H1 (cell line): Measurements from ENCODE around the gene ZNF14. TPM values are rescaled to one million over a fixed set of nuclear protein-coding genes. Genes with fewer than 3 reads are reported as not detected.

Experiments
- CTCF ChIA-PET: fragments of 300-600 bp; sonication (Branson Sonifier 250); formaldehyde crosslinking; loops from one replicate; lab custom pipeline; 2021; ENCODE audit not compliant: partially characterized antibody; lab: Charles Lee
- POLR2A ChIA-PET: fragments of 300-600 bp; sonication (Branson Sonifier 250); formaldehyde crosslinking; loops from one replicate; lab custom pipeline; 2021; ENCODE audit warnings: inconsistent platforms; ENCODE audit not compliant: partially characterized antibody; lab: Charles Lee
- DNase-seq, 2 experiments: peaks; one replicate each; pipeline versions ENCODE4 v3.0.0 to v3.0.0-alpha.2; 2010 to 2022; ENCODE audit warnings: low spot score in 2 of 2, low read depth in 1 of 2, mixed read lengths in 1 of 2
- FAIRE-seq: peaks from 2 replicates; lab custom pipeline; 2011; peaks lifted over from hg19 to GRCh38; lab: Jason Lieb, UNC
- H2AFZ ChIP-seq: 2 replicates; pipeline ENCODE4 v1.8.1; 2012; ENCODE audit warnings: low read length, inconsistent platforms
- H2AK5ac ChIP-seq: 2 replicates; pipeline ENCODE4 v1.6.1; 2013; ENCODE audit warnings: low read depth, low read length
- H2BK120ac ChIP-seq: replicated peaks from 2 replicates; pipeline ENCODE3; 2013; ENCODE audit warnings: low read depth, low read length, inconsistent platforms
- H2BK12ac ChIP-seq: 2 replicates; pipeline ENCODE4 v1.6.1; 2013; ENCODE audit warnings: low read depth, low read length
- H2BK15ac ChIP-seq: 2 replicates; pipeline ENCODE4 v1.6.1; 2013; ENCODE audit warnings: low read length
- H2BK20ac ChIP-seq: 2 replicates; pipeline ENCODE4 v1.6.1; 2013; ENCODE audit warnings: low read length
- H2BK5ac ChIP-seq: 2 replicates; pipeline ENCODE4 v1.6.1; 2013; ENCODE audit warnings: low read depth, low read length
- H3K14ac ChIP-seq: 2 replicates; pipeline ENCODE4 v1.6.1; 2013; ENCODE audit warnings: inconsistent platforms; ENCODE audit not compliant: insufficient read length
- H3K18ac ChIP-seq: 2 replicates; pipeline ENCODE4 v1.6.1; 2013; ENCODE audit warnings: low read length; ENCODE audit errors: extremely low read depth
- H3K23ac ChIP-seq: 2 replicates; pipeline ENCODE4 v1.6.1; 2013; ENCODE audit warnings: inconsistent platforms; ENCODE audit not compliant: insufficient read length
- H3K23me2 ChIP-seq: 2 replicates; pipeline ENCODE4 v1.6.1; 2013; ENCODE audit warnings: low read depth, low read length
- H3K27ac ChIP-seq: 2 replicates; pipeline ENCODE4 v1.6.1; 2011; ENCODE audit warnings: low read depth, low read length, inconsistent platforms
- H3K27me3 ChIP-seq, 4 experiments: replicated peaks in 1 of 4; 1 replicate in 1 of 4; 2 replicates in 3 of 4; pipeline versions ENCODE4 v1.6.1 to v1.8.1; 2011 to 2013; ENCODE audit warnings: low read length in 3 of 4, mild to moderate bottlenecking in 3 of 4, inconsistent platforms in 2 of 4, mixed read lengths in 2 of 4, moderate library complexity in 1 of 4; ENCODE audit not compliant: control insufficient read depth in 3 of 4, insufficient read depth in 3 of 4; ENCODE audit errors: extremely low read depth in 1 of 4
- H3K36me3 ChIP-seq, 4 experiments: 2 replicates each; pipeline versions ENCODE4 v1.6.1 to v1.8.1; 2011 to 2013; ENCODE audit warnings: mild to moderate bottlenecking in 4 of 4, low read length in 3 of 4, moderate library complexity in 2 of 4, control low read depth in 1 of 4, inconsistent platforms in 1 of 4; ENCODE audit not compliant: insufficient read depth in 4 of 4, control insufficient read depth in 2 of 4
- H3K4ac ChIP-seq: replicated peaks from 2 replicates; pipeline ENCODE3; 2013; ENCODE audit warnings: low read length, low read depth, mixed read lengths, inconsistent platforms; ENCODE audit not compliant: insufficient read length
- H3K4me1 ChIP-seq, 4 experiments: replicated peaks in 1 of 4; 1 replicate in 1 of 4; 2 replicates in 3 of 4; pipeline versions ENCODE4 v1.6.1 to v1.8.1; 2011 to 2013; ENCODE audit warnings: low read length in 3 of 4, inconsistent platforms in 2 of 4, mixed read lengths in 1 of 4; ENCODE audit not compliant: insufficient read depth in 4 of 4, control insufficient read depth in 3 of 4
- H3K4me2 ChIP-seq, 2 experiments: 2 replicates each; pipeline versions ENCODE4 v1.6.1 to v1.8.1; 2011 to 2013; ENCODE audit warnings: low read depth in 2 of 2, low read length in 2 of 2, control low read depth in 1 of 2, inconsistent platforms in 1 of 2, mild to moderate bottlenecking in 1 of 2; ENCODE audit not compliant: insufficient read depth in 1 of 2
- H3K4me3 ChIP-seq, 4 experiments: fragments of 200-600, 300-600 bp in 1 of 4; sonication (generic), shearing (Covaris generic), sonication (Bioruptor Twin) in 1 of 4; 2 replicates each; pipeline versions ENCODE4 v1.5.1 to v1.8.1; 2011 to 2016; ENCODE audit warnings: low read length in 4 of 4, low read depth in 3 of 4, control low read depth in 2 of 4, inconsistent platforms in 2 of 4, mild to moderate bottlenecking in 2 of 4, mixed read lengths in 1 of 4, moderate library complexity in 1 of 4; ENCODE audit not compliant: insufficient read depth in 2 of 4; ENCODE audit errors: extremely low read depth in 1 of 4
- H3K56ac ChIP-seq: replicated peaks from 2 replicates; pipeline ENCODE3; 2013; ENCODE audit warnings: low read depth, mild to moderate bottlenecking, mixed read lengths, low read length, inconsistent platforms; ENCODE audit not compliant: insufficient read length
- H3K79me1 ChIP-seq: 2 replicates; pipeline ENCODE4 v1.6.1; 2013; ENCODE audit warnings: low read depth, low read length, control low read depth
- H3K79me2 ChIP-seq, 2 experiments: 2 replicates each; pipeline versions ENCODE4 v1.6.1 to v1.8.1; 2012 to 2013; ENCODE audit warnings: low read length in 2 of 2, mild to moderate bottlenecking in 2 of 2, inconsistent platforms in 1 of 2; ENCODE audit not compliant: insufficient read depth in 2 of 2, control insufficient read depth in 1 of 2
- H3K9ac ChIP-seq, 4 experiments: replicated peaks in 1 of 4; 1 replicate in 1 of 4; 2 replicates in 3 of 4; pipeline versions ENCODE4 v1.6.1 to v1.8.1; 2011 to 2013; ENCODE audit warnings: low read depth in 3 of 4, low read length in 3 of 4, control low read depth in 2 of 4, mild to moderate bottlenecking in 2 of 4, moderate library complexity in 2 of 4, inconsistent platforms in 1 of 4; ENCODE audit errors: extremely low read depth in 1 of 4
- H3K9me3 ChIP-seq, 2 experiments: 2 replicates each; pipeline versions ENCODE4 v1.6.1 to v1.8.1; 2012 to 2013; ENCODE audit warnings: mild to moderate bottlenecking in 2 of 2, moderate library complexity in 2 of 2, control low read depth in 1 of 2, inconsistent platforms in 1 of 2, low read depth in 1 of 2, low read length in 1 of 2, mixed read lengths in 1 of 2; ENCODE audit not compliant: insufficient read depth in 2 of 2
- H4K20me1 ChIP-seq, 2 experiments: replicated peaks in 1 of 2; 2 replicates each; pipeline versions ENCODE3 to v1.8.1; 2011 to 2013; ENCODE audit warnings: inconsistent platforms in 2 of 2, low read length in 2 of 2, mild to moderate bottlenecking in 1 of 2; ENCODE audit not compliant: insufficient read depth in 2 of 2, control insufficient read depth in 1 of 2
- H4K5ac ChIP-seq: 2 replicates; pipeline ENCODE4 v1.6.1; 2013; ENCODE audit warnings: low read length, low read depth, mixed read lengths, inconsistent platforms; ENCODE audit not compliant: insufficient read length
- H4K8ac ChIP-seq: 2 replicates; pipeline ENCODE4 v1.8.0; 2013; ENCODE audit warnings: mild to moderate bottlenecking, moderate library complexity, low read length, inconsistent platforms; ENCODE audit not compliant: insufficient read depth; ENCODE audit errors: extremely low read depth
- H4K91ac ChIP-seq: replicated peaks from 2 replicates; pipeline ENCODE3; 2013; ENCODE audit warnings: low read length, mixed read lengths, inconsistent platforms; ENCODE audit not compliant: insufficient read length
- ASH2L ChIP-seq: fragments of 200-600, 300-600 bp; sonication (generic); IDR thresholded peaks from one replicate; pipeline ENCODE4 v1.7.1; 2017; ENCODE audit warnings: low read length
- BCL11A ChIP-seq, 2 experiments: IDR thresholded peaks; one replicate each; pipeline ENCODE4 v1.6.1; 2011; ENCODE audit warnings: low read depth in 2 of 2, low read length in 2 of 2, mild to moderate bottlenecking in 2 of 2
- CBX5 ChIP-seq: fragments of 300-800, 300-1000 bp; sonication (generic); IDR thresholded peaks from 2 replicates; pipeline ENCODE4 v1.7.1; 2016; ENCODE audit warnings: antibody characterized with exemption, low read length, low read depth
- GABPA ChIP-seq: IDR thresholded peaks from 2 replicates; pipeline ENCODE4 v1.6.1; 2011; ENCODE audit warnings: mild to moderate bottlenecking, low read length, moderate library complexity, borderline replicate concordance; ENCODE audit not compliant: insufficient read depth
- HDAC2 ChIP-seq, 2 experiments: fragments of 300-600 bp in 1 of 2; sonication (generic) in 1 of 2; IDR thresholded peaks; 2 replicates each; pipeline ENCODE4 v1.6.1; 2011 to 2012; ENCODE audit warnings: low read depth in 2 of 2, low read length in 2 of 2, mild to moderate bottlenecking in 2 of 2, moderate library complexity in 2 of 2, borderline replicate concordance in 1 of 2, inconsistent platforms in 1 of 2
- JUN ChIP-seq: IDR thresholded peaks from 2 replicates; pipeline ENCODE4 v1.6.1; 2011; ENCODE audit warnings: low read depth, mild to moderate bottlenecking, improper control_type of control experiment, low read length
- KDM1A ChIP-seq: fragments of 200-600, 300-600 bp; sonication (generic); IDR thresholded peaks from 2 replicates; pipeline ENCODE4 v1.7.1; 2016; ENCODE audit warnings: mild to moderate bottlenecking, low read length, borderline replicate concordance
- POLR2A ChIP-seq, 2 experiments: IDR thresholded peaks; 1 replicate in 1 of 2; 2 replicates in 1 of 2; pipeline ENCODE4 v1.6.1; 2011; ENCODE audit warnings: low read depth in 2 of 2, low read length in 2 of 2, mild to moderate bottlenecking in 2 of 2; ENCODE audit errors: control extremely low read depth in 1 of 2
- POU5F1 ChIP-seq: IDR thresholded peaks from 2 replicates; pipeline ENCODE4 v1.6.1; 2011; ENCODE audit warnings: low read depth, mild to moderate bottlenecking, low read length, moderate library complexity
- SIX5 ChIP-seq: IDR thresholded peaks from 2 replicates; pipeline ENCODE4 v1.6.1; 2011; ENCODE audit warnings: mild to moderate bottlenecking, low read depth, low read length
- TBP ChIP-seq: IDR thresholded peaks from 2 replicates; pipeline ENCODE4 v1.6.1; 2011; ENCODE audit warnings: low read depth, low read length, improper control_type of control experiment
- ZNF274 ChIP-seq: IDR thresholded peaks from 2 replicates; pipeline ENCODE4 v1.7.0; 2012; ENCODE audit warnings: low read length, borderline replicate concordance; ENCODE audit errors: extremely low read depth
- WGBS, 2 experiments: shearing (Covaris generic) in 1 of 2; methylation state at CpG; one replicate each; pipeline versions ENCODE4 v1.1.6 to v1.1.7; 2013 to 2015; ENCODE audit warnings: low lambda C conversion rate in 2 of 2, mixed read lengths in 2 of 2, inconsistent platforms in 1 of 2, low coverage in 1 of 2, missing lambda C conversion rate in 1 of 2; ENCODE audit not compliant: insufficient replicate concordance in 2 of 2, insufficient coverage in 1 of 2, insufficient read length in 1 of 2; ENCODE audit errors: extremely low coverage in 1 of 2, missing lambda C conversion rate in 1 of 2; 5-methylcytosine and 5-hydroxymethylcytosine counted together
- polyA plus RNA-seq, 7 experiments: library from polyadenylated mRNA; depleted of rRNA in 3 of 7; stranded (reverse) in 5 of 7; unstranded in 2 of 7; fragments of >200 nt in 5 of 7; fragments of 200-250 nt in 2 of 7; gene quantifications; 1 replicate in 5 of 7; 2 replicates in 1 of 7; 4 replicates in 1 of 7; pipeline versions ENCODE4 v1.2.1 to v1.2.3, GENCODE V29; 2011 to 2013; ENCODE audit warnings: missing spikeins in 2 of 7, mixed read lengths in 2 of 7
- total RNA-seq: library from RNA; stranded (reverse); fragmentation: NEBNext Ultra II Directional; extraction: Animal tissue kit (Norgen Biotek cat#: 25700); gene quantifications from 2 replicates; pipeline ENCODE4 v1.2.1, GENCODE V29; 2021

Gene ZNF14
- total and polyA plus RNA-seq, 2 of the 8 experiments (the other 6 are each of a cell fraction or from before 2014, with no cell fraction given), result 1.00 to 7.4 TPM

DNA sequence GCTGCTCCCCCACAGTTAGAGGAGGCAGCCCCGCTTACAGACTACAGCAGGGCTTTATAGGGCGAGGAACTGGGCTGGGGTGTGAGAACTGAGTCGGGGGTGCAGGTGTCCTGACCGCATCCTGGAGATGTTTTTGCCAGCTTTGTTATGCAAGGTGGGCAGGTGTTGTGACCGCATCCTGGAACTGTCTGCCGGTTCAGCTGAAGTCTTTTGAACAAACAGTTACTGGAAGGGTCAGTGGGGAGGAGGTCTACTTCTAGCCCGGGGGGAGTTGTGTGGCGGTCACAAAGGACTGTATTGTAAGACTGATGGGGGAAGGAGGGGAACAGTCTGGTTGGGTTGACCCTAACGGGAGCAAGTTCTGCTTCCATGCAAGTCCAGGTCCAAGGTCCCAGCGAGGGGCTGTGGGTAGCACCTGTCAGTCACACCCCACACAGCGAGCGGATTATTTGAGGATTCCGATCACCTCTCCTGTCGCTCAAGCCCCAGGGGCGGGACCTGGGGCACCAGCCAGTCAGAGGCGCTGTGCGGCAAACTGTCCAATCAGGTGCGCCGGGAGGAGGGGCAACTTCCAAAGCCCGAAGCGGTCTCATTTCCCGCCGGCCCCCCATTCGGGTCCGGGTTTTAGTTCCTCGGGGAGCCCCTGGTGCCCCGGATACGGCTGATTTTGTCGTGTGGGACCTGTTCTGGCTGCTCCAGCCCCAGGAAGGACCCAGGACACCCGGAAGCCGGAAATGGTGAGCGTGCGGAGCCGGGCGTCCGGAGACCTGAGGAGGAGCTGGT is 64.5 kb downstream of the ZNF14 start, which contains the start of gene ZNF101:
TSS of gene ZNF101 (plus strand) at position 610 of the 783 bp plus-strand sequence. CDS start at position 735, 125 bp downstream.
- Histone ChIP-seq H4K91ac (peak within 1 kb of the TSS; percentile 65), H3K4me3 (peak within 1 kb of the TSS; percentile 85 to 96 (median 90)), H3K79me1 (no peaks in the 10 kb centered on the region), H3K79me2 (peaks cover 2 to 40% of the 10 kb centered on the region in 2 experiments), H2BK120ac (no peak within 1 kb of the TSS), H2BK15ac (no peak within 1 kb of the TSS), H3K9me3 (no peaks in the 10 kb centered on the region), H4K5ac (peak within 1 kb of the TSS; percentile 65), H3K56ac (peak within 1 kb of the TSS; percentile 92), H4K20me1 (peaks cover 0 to 5% of the 10 kb centered on the region in 2 experiments), H2BK12ac (peak within 1 kb of the TSS; percentile 96), H3K23ac (no peak within 1 kb of the TSS), H2BK5ac (peak within 1 kb of the TSS; percentile 90), H2BK20ac (peak within 1 kb of the TSS; percentile 90; the same call in 1 of the 2 replicates), H3K4me2 (peak within 1 kb of the TSS; percentile 75 to 81), H3K27ac (peak within 1 kb of the TSS; percentile 87), H3K4ac (peak within 1 kb of the TSS; percentile 53), H3K9ac (peak within 1 kb of the TSS; percentile 74 to 93 (median 86)), H3K18ac (peak within 1 kb of the TSS; percentile 96), H3K27me3 (no peaks in the 10 kb centered on the region), H2AK5ac (no peak within 1 kb of the TSS), H4K8ac (peak within 1 kb of the TSS; percentile 81), H3K36me3 (peaks cover 0 to 9% (median 3%) of the 10 kb centered on the region in 4 experiments; a peak in 2 of 8 replicates), H2AFZ (peak within 1 kb of the TSS; percentile 37; the same call in 1 of the 2 replicates), H3K14ac (no peak within 1 kb of the TSS), H3K4me1 (peaks cover 0 to 6% (median 2%) of the 10 kb centered on the region in 4 experiments; a peak in 5 of 7 replicates), H3K23me2 (peaks cover 7% of the 10 kb centered on the region)
- CTCF ChIA-PET, result no interaction called here
- 4% methylated on average over 36 of the region's 36 CpGs; no CpG with 5 or more reads in 1 of the 2 experiments for WGBS, 2 experiments
- peak; percentile 94 to 96 for DNase-seq
- POLR2A ChIA-PET, result interaction anchor here (0.6 to 3.9 kb wide), 24 partner anchors 9 to 906 kb away, joined by 3 to 18 read pairs (median 4); partner anchors contain the start of genes LPAR2, ZNF253, ZNF486 and ZNF506
- peak; percentile 7 for FAIRE-seq
- no peak for TF ChIP-seq SIX5
- peak; percentile 72 to 90 for TF ChIP-seq POLR2A (IDR thresholded peaks at IDR 0.05; ENCODE audit: control extremely low read depth in 1 of 2, low read depth in 2 of 2, low read length in 2 of 2)
- no peak for TF ChIP-seq JUN
- TF ChIP-seq ASH2L, result peak; percentile 9
- peak in 1 of 2 experiments; percentile 30; a peak in 1 of 4 replicates for TF ChIP-seq HDAC2 (IDR thresholded peaks at IDR 0.05; ENCODE audit: borderline replicate concordance in 1 of 2, low read depth in 2 of 2, low read length in 2 of 2)
- no peak for TF ChIP-seq KDM1A
- no peak for TF ChIP-seq BCL11A (IDR thresholded peaks at IDR 0.05; ENCODE audit: low read depth in 2 of 2, low read length in 2 of 2)
- peak; percentile 85 for TF ChIP-seq TBP
- peak; percentile 41; the same call in 1 of the 2 replicates for TF ChIP-seq POU5F1
- no peak for TF ChIP-seq ZNF274
- TF ChIP-seq CBX5, result no peak
- peak; percentile 67; the same call in 1 of the 2 replicates for TF ChIP-seq GABPA
